B cell (primary cell): ENCODE measurements around the gene ALDOA. TPM values are rescaled to one million over a fixed set of nuclear protein-coding genes. Genes with fewer than 3 reads are reported as not detected.

Experiments
- ATAC-seq: fragments of 200-7000 bp; cut with Tn5 transposase; one replicate; pipeline ENCODE4 v1.10.0; 2021; ENCODE audit warnings: low read depth, mild to moderate bottlenecking, moderate number of reproducible peaks, moderate library complexity
- CTCF ChIA-PET: fragments of 350-600 bp; sonication (Branson Sonifier 250); formaldehyde crosslinking; loops from one replicate; lab custom pipeline; 2021; ENCODE audit warnings: antibody characterized with exemption, inconsistent platforms; lab: Charles Lee
- POLR2A ChIA-PET: fragments of 350-600 bp; sonication (Branson Sonifier 250); formaldehyde crosslinking; loops from one replicate; lab custom pipeline; 2021; ENCODE audit warnings: antibody characterized with exemption; lab: Charles Lee
- DNase-seq: peaks from one replicate; pipeline ENCODE4 v3.0.0; 2013
- H2AFZ ChIP-seq: 2 replicates; pipeline ENCODE4 v1.6.1; 2012; ENCODE audit warnings: mild to moderate bottlenecking, low read depth, low read length; ENCODE audit not compliant: insufficient read depth, poor library complexity, severe bottlenecking
- H3K27ac ChIP-seq, 2 donors: 1 replicate in 1 of 2; 2 replicates in 1 of 2; pipeline ENCODE4 v1.5.1; 2012 to 2013; ENCODE audit warnings: low read length in 2 of 2, mild to moderate bottlenecking in 2 of 2, moderate library complexity in 1 of 2
- H3K27me3 ChIP-seq, 4 experiments: fragments of 200-600 bp in 1 of 4; sonication (generic) in 1 of 4; replicated peaks in 1 of 4; 1 replicate in 2 of 4; 2 replicates in 2 of 4; pipeline versions ENCODE4 v1.6.1 to v1.7.0; 2013 to 2016; ENCODE audit warnings: low read length in 3 of 4, mild to moderate bottlenecking in 2 of 4, mixed read lengths in 1 of 4, moderate library complexity in 1 of 4; ENCODE audit not compliant: insufficient read depth in 4 of 4, control insufficient read depth in 3 of 4; ENCODE audit errors: control extremely low read depth in 1 of 4
- H3K36me3 ChIP-seq, 2 experiments: replicated peaks in 1 of 2; 1 replicate in 1 of 2; 2 replicates in 1 of 2; pipeline versions ENCODE4 v1.6.1 to v1.7.1; 2013; ENCODE audit warnings: low read length in 1 of 2; ENCODE audit not compliant: insufficient read depth in 2 of 2, control insufficient read depth in 1 of 2; ENCODE audit errors: control extremely low read depth in 1 of 2, extremely low read depth in 1 of 2
- H3K4me1 ChIP-seq, 2 donors: fragments of 200-600 bp in 1 of 2; sonication (generic) in 1 of 2; 1 replicate in 1 of 2; 2 replicates in 1 of 2; pipeline versions ENCODE4 v1.5.1 to v1.6.1; 2013 to 2017; ENCODE audit warnings: low read length in 2 of 2; ENCODE audit not compliant: control insufficient read depth in 2 of 2, insufficient read depth in 2 of 2
- H3K4me2 ChIP-seq: replicated peaks from 2 replicates; pipeline ENCODE3; 2012; ENCODE audit warnings: mild to moderate bottlenecking, low read depth, low read length; ENCODE audit not compliant: poor library complexity, severe bottlenecking
- H3K4me3 ChIP-seq, 5 experiments: fragments of 200-600 bp in 1 of 5; sonication (generic) in 1 of 5; 1 replicate in 3 of 5; 2 replicates in 2 of 5; pipeline versions ENCODE4 v1.5.1 to v1.7.0; 2011 to 2016; ENCODE audit warnings: low read length in 4 of 5, mild to moderate bottlenecking in 4 of 5, low read depth in 2 of 5, control low read depth in 1 of 5, moderate library complexity in 1 of 5; ENCODE audit not compliant: insufficient read depth in 1 of 5; ENCODE audit errors: control extremely low read depth in 1 of 5, extremely low read depth in 1 of 5
- H3K79me2 ChIP-seq: fragments of 200-600 bp; sonication (generic); one replicate; pipeline ENCODE4 v1.6.0; 2016; ENCODE audit warnings: low read length; ENCODE audit not compliant: control insufficient read depth, insufficient read depth
- H3K9ac ChIP-seq: fragments of 200-600 bp; sonication (generic); 2 replicates; pipeline ENCODE4 v1.6.1; 2017; ENCODE audit warnings: mild to moderate bottlenecking, low read length, moderate library complexity
- H3K9me3 ChIP-seq, 3 donors: one replicate each; pipeline versions ENCODE4 v1.6.1 to v1.7.1; 2013; ENCODE audit warnings: low read length in 2 of 3; ENCODE audit not compliant: control insufficient read depth in 2 of 3, insufficient read depth in 1 of 3; ENCODE audit errors: control extremely low read depth in 1 of 3
- H4K20me1 ChIP-seq: 2 replicates; pipeline ENCODE4 v1.6.0; 2012; ENCODE audit warnings: mild to moderate bottlenecking, low read length; ENCODE audit not compliant: insufficient read depth, control insufficient read depth, poor library complexity, severe bottlenecking
- H3K27ac Mint-ChIP-seq: one replicate; pipeline ENCODE4 v1.8.0; 2021; ENCODE audit warnings: mixed read lengths
- H3K27me3 Mint-ChIP-seq: one replicate; pipeline ENCODE4 v1.8.0; 2021; ENCODE audit warnings: mixed read lengths
- H3K4me1 Mint-ChIP-seq: one replicate; pipeline ENCODE4 v1.8.0; 2021; ENCODE audit warnings: mixed read lengths
- H3K4me3 Mint-ChIP-seq: one replicate; pipeline ENCODE4 v1.8.0; 2021; ENCODE audit warnings: mixed read lengths
- H3K9me3 Mint-ChIP-seq: one replicate; pipeline ENCODE4 v1.8.0; 2022; ENCODE audit warnings: mixed read lengths; ENCODE audit not compliant: insufficient read depth
- CTCF ChIP-seq: fragments of 200-600 bp; IDR thresholded peaks from one replicate; pipeline ENCODE4 v1.8.0; 2022; ENCODE audit warnings: antibody characterized with exemption, mild to moderate bottlenecking
- EZH2 ChIP-seq: IDR thresholded peaks from 2 replicates; pipeline ENCODE4 v1.6.1; 2012; ENCODE audit warnings: borderline replicate concordance, low read depth, mild to moderate bottlenecking, moderate library complexity, low read length; ENCODE audit not compliant: insufficient read depth, poor library complexity, severe bottlenecking
- WGBS: methylation state at CpG from one replicate; pipeline ENCODE4 v1.1.5; 2013; ENCODE audit warnings: missing lambda C conversion rate; ENCODE audit not compliant: insufficient coverage; 5-methylcytosine and 5-hydroxymethylcytosine counted together
- intact Hi-C: fragments of 100-400 bp; cut with micrococcal nuclease; formaldehyde crosslinking; loops from one replicate; pipeline ENCODE4 v1.10.0; 2022
- polyA plus RNA-seq: library from polyadenylated mRNA; depleted of rRNA; stranded (reverse); fragments of >200 nt; gene quantifications from 2 replicates; pipeline ENCODE4 v1.2.3, GENCODE V29; 2012
- total RNA-seq, 2 donors: library from RNA; stranded (reverse); fragments of 120-200 nt in 1 of 2; gene quantifications; 1 replicate in 1 of 2; 2 replicates in 1 of 2; pipeline versions ENCODE4 v1.2.3 to v1.2.4, GENCODE V29; 2013 to 2022

ALDOA gene
- total and polyA plus RNA-seq, 2 donors (not counting 1 experiment from before 2014, with no cell fraction given): 329 to 343 TPM

GRCh38 chr16:30087181-30087898 lies 21.8 kb downstream of the ALDOA start:
- ChIA-PET POLR2A (interaction anchor here (0.5 to 0.7 kb wide), 2 partner anchors 22 to 319 kb away, joined by 5 read pairs; partner anchors contain the start of gene ALDOA), CTCF (no interaction called here)
- ATAC-seq (no peak), DNase-seq (no peak)
- WGBS: 85% methylated on average over 8 of the region's 11 CpGs
- H3K9ac ChIP-seq: no peak overlapping the region
- no peaks in the 10 kb centered on the region for H3K9me3 ChIP-seq
- no peak overlapping the region for H3K4me3 ChIP-seq
- Mint-ChIP-seq H3K27ac (peak overlapping the region; percentile 65), H3K4me1 (peaks cover 25% of the 10 kb centered on the region), H3K9me3 (no peaks in the 10 kb centered on the region), H3K27me3 (no peaks in the 10 kb centered on the region), H3K4me3 (no peak overlapping the region)
- H3K4me1 ChIP-seq: peaks cover 6 to 23% of the 10 kb centered on the region in 2 donors
- H3K36me3 ChIP-seq: peaks cover 0 to 32% of the 10 kb centered on the region in 2 experiments
- H2AFZ ChIP-seq: no peak overlapping the region
- H3K27me3 ChIP-seq: no peaks in the 10 kb centered on the region
- no peak overlapping the region for H3K27ac ChIP-seq
- no peak for TF ChIP-seq EZH2
- TF ChIP-seq CTCF: no peak
- no peaks in the 10 kb centered on the region for H4K20me1 ChIP-seq
- intact Hi-C loops: no loop called here
- H3K4me2 ChIP-seq: no peak overlapping the region
- no peaks in the 10 kb centered on the region for H3K79me2 ChIP-seq

GRCh38 chr16:30088237-30088831 lies 22.8 kb downstream of the ALDOA start:
- no peak for ATAC-seq
- Histone ChIP-seq H3K9ac (no peak overlapping the region), H4K20me1 (no peaks in the 10 kb centered on the region), H3K4me2 (no peak overlapping the region), H3K36me3 (peaks cover 0 to 23% of the 10 kb centered on the region in 2 experiments), H3K27me3 (no peaks in the 10 kb centered on the region), H2AFZ (no peak overlapping the region), H3K9me3 (no peaks in the 10 kb centered on the region), H3K4me3 (no peak overlapping the region), H3K4me1 (peaks cover 13 to 33% of the 10 kb centered on the region in 2 donors), H3K27ac (no peak overlapping the region), H3K79me2 (no peaks in the 10 kb centered on the region)
- CTCF ChIA-PET: no interaction called here
- intact Hi-C loops: no loop called here
- H3K4me1 Mint-ChIP-seq: peaks cover 33% of the 10 kb centered on the region
- H3K27me3 Mint-ChIP-seq: no peaks in the 10 kb centered on the region
- H3K4me3 Mint-ChIP-seq: no peak overlapping the region
- 88% methylated on average over 3 of the region's 10 CpGs for WGBS
- no peaks in the 10 kb centered on the region for H3K9me3 Mint-ChIP-seq
- POLR2A ChIA-PET: no interaction called here
- no peak overlapping the region for H3K27ac Mint-ChIP-seq
- DNase-seq: no peak
- TF ChIP-seq EZH2 (no peak), CTCF (no peak)
